ENCODE results near the gene RASIP1.

The RASIP1 gene

DNA sequence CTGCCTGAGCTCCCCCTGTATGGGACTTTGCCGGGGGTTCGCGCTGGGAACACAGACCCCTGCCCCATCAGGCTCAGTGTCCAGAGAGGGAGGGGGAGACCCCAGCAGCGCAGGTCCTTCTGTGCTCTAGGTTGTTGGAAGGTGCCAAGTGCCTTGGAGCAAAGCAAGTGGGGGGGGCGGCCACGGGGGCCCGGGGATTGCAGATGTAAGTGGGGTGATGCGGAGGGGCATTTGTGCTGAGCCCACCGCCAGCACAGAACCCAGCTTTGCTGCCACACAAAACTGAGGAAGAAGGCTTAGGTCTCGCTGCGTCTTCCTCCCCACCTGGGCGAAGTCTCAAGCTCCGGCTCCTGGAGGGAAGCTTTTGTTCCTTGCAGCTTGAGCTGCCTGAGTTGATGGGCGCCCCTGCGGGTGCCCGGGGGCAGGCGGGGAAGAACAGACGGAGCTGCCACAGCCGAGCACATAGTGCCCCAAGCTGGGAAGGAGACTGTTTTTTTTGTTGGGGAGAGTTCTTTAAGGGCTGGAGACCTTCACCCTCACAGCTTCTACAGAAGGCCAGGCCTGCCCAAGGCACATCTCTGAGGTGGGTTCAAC lies 66.1 kb downstream of the RASIP1 start:
- no peak for DNase-seq (ENCODE audit: low read depth)

DNA sequence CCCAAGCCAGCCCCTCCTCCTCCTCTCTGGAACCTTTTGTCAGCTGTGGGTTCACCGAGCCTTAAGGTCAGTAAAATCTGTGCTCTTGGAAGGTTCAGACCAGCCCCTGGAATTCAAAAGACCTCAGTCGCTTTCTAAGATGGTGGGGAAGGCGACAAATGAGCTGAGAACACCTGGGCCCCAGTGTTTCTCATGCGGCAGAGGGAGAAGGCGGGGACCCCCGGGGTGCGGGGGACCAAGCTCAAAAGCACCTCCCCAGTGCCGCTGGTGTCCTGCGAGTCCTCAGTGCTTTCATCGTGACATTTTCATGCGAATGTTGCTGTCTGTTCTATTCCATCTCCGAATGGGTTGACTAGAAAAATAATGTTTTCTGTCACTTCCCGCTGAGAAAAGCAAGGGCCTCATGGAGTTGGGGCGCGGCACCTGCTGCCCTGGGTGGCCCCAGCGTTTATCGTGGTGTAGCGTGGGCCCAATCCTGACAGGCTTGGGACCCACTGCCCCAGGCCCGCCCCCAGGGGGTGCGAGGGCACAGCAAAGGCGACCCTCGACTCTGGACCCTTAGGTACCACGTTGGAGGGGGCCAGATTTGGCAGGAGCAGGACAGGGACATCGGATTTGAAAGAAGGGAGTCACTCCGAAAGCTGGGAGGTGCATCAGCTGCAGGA lies 66.8 kb downstream of the RASIP1 start:
- no peak for DNase-seq (ENCODE audit: low read depth)

DNA sequence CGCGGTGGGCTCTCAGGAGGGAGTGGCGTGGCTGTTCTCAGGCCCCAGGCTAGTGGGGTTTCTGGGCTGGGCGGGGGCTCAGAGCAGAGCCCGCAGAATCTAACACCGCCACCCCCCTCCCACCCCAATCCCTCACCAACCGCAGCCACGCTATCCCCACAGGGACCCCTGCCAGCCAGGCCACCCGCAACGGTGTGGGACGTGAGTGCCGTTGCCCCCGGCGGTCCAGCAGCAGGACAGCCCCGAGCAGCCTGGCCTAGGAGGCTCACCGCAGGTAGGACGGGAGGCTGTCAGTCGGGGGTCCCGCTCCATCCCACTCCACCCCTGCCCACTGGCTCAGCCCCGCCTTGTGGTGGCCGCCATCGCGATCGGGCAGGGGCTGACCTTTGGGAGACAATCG lies 67.4 kb downstream of the RASIP1 start, which contains the start of gene NTN5:
NTN5 (minus strand) TSS at position 24 of the 400 bp plus-strand sequence. CDS start 2,031 bp downstream, outside the sequence.
- DNase-seq (ENCODE audit: low read depth), result no peak

DNA sequence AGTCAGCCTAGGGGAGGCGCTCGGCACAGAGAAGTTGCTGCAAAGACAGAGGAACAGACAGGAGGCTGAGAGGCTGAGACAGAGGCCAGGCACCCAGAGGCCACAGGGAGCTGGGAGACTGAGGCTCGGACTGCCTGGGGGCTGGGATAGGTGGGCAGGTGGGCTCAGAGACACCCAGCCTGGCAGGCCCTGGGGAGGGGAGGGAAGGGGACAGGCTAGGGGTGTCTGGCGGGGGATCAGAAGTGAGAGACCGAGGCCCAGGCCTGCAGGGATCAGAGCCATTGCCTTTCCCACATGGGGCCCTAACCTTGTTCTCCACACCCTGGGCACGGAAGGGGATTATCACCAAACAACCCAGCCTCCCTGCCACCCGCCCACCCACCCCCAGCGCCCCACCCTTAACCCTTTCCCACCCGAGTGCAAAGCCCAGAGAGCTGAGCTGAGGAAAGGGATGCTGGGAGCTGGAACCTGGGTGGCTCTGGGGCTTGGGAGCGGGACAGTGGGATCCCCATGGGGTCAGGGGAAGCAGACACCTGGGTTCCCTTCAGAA lies 68.9 kb downstream of the RASIP1 start:
- no peak for DNase-seq (ENCODE audit: low read depth)

DNA sequence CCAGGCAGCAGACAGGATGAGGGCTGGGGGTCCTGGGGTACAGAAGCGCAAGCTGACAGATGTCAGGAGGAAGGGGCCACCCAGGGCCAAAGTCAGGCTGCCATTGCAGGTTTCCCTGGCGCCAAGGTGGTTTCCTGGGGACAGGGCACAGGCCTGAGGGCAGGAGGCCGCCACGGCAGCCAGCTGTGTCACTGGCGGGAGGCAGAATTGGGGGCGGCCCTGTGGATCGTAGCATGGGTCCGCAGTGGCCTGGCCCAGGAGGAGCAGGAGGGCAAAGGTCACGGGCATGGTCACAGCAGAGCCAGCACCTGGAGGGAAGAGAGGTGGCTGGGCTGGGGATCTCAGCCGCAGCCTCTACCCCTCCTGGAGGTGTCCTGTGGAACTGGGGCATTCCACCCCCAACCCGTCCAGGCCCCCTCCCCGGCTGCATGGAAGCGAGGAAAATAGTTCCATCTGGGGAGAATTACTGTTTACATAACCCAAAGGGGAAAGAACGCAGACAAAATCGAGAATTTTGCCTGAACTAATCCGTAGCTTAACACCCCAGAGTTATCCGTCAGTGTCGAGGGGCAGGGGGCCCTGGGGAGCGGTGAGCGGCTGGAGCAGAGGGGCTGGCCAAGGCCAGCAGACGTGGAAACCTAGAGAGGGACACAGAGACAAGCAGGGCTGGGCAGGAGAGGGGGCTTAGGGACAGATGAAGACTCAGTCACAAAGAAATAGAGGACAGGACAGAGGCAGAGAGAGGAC lies 69.5 kb downstream of the RASIP1 start:
- DNase-seq (ENCODE audit: low read depth), result no peak

Measured in stimulated activated CD8-positive, alpha-beta memory T cell treated with anti-CD3 and anti-CD28 coated beads, Interleukin-4, amount 100 ng/mL, for 24 hours (primary cell).